Chondrocyte (in vitro differentiated cells): ENCODE measurements around the gene GRB2. TPM values are rescaled to one million over a fixed set of nuclear protein-coding genes. Genes with fewer than 3 reads are reported as not detected.

Experiments
- DNase-seq: peaks from one replicate; pipeline ENCODE4 v3.0.0; 2021; ENCODE audit warnings: mixed read lengths, low spot score
- H3K27ac Mint-ChIP-seq: one replicate; pipeline ENCODE4 v1.8.0; 2021; ENCODE audit warnings: mild to moderate bottlenecking, moderate library complexity, mixed read lengths; ENCODE audit not compliant: unreplicated experiment
- H3K27me3 Mint-ChIP-seq: 2 replicates; pipeline ENCODE4 v1.8.0; 2021; ENCODE audit warnings: low read depth, mixed read lengths
- H3K36me3 Mint-ChIP-seq: 2 replicates; pipeline ENCODE4 v1.8.0; 2021; ENCODE audit warnings: low read depth, mixed read lengths
- H3K4me1 Mint-ChIP-seq: 2 replicates; pipeline ENCODE4 v1.8.0; 2021; ENCODE audit warnings: low read depth, mild to moderate bottlenecking, mixed read lengths
- H3K4me3 Mint-ChIP-seq: one replicate; pipeline ENCODE4 v1.8.0; 2021; ENCODE audit warnings: mild to moderate bottlenecking, moderate library complexity, mixed read lengths; ENCODE audit not compliant: unreplicated experiment
- H3K9me3 Mint-ChIP-seq: 2 replicates; pipeline ENCODE4 v1.8.0; 2021; ENCODE audit warnings: low read depth, mixed read lengths
- total RNA-seq: library from RNA; stranded (reverse); gene quantifications from 3 replicates; pipeline ENCODE4 v1.2.1, GENCODE V29; 2021
- TF ChIP-seq, protein P1 (sequence below): fragments of 200-600 bp; sonication (generic); IDR thresholded peaks from 2 replicates; pipeline ENCODE4 v1.5.0; 2021; ENCODE audit warnings: antibody characterized with exemption, mild to moderate bottlenecking, moderate library complexity

GRB2 gene
- total RNA-seq, 1 donor from 2014 or later = 79.4 TPM

DNA sequence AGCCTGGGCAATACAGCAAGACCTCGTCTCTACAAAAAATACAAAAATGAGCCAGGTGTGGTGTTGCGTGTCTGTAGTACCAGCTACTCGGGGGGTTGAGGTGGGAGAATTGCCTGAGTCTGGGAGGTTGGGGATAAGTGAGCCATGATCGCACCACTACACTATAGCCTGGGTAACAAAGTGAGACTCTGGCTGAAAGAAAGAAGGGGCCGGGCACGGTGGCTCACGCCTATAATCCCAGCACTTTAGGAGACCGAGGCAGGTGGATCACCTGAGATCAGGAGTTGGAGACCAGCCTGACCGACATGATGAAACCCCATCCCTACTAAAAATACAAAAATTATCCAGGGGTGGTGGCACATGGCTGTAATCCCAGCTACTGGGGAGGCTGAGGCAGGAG lies 10.5 kb upstream of the GRB2 start:
- Mint-ChIP-seq H3K27me3 (peaks cover 5% of the 10 kb centered on the region), H3K4me1 (peaks cover 9% of the 10 kb centered on the region), H3K36me3 (no peaks in the 10 kb centered on the region), H3K4me3 (no peak overlapping the region), H3K9me3 (no peaks in the 10 kb centered on the region), H3K27ac (no peak overlapping the region)
- peak; percentile 26 for DNase-seq
- TF ChIP-seq, protein P1, sequence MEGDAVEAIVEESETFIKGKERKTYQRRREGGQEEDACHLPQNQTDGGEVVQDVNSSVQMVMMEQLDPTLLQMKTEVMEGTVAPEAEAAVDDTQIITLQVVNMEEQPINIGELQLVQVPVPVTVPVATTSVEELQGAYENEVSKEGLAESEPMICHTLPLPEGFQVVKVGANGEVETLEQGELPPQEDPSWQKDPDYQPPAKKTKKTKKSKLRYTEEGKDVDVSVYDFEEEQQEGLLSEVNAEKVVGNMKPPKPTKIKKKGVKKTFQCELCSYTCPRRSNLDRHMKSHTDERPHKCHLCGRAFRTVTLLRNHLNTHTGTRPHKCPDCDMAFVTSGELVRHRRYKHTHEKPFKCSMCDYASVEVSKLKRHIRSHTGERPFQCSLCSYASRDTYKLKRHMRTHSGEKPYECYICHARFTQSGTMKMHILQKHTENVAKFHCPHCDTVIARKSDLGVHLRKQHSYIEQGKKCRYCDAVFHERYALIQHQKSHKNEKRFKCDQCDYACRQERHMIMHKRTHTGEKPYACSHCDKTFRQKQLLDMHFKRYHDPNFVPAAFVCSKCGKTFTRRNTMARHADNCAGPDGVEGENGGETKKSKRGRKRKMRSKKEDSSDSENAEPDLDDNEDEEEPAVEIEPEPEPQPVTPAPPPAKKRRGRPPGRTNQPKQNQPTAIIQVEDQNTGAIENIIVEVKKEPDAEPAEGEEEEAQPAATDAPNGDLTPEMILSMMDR = no peak

DNA sequence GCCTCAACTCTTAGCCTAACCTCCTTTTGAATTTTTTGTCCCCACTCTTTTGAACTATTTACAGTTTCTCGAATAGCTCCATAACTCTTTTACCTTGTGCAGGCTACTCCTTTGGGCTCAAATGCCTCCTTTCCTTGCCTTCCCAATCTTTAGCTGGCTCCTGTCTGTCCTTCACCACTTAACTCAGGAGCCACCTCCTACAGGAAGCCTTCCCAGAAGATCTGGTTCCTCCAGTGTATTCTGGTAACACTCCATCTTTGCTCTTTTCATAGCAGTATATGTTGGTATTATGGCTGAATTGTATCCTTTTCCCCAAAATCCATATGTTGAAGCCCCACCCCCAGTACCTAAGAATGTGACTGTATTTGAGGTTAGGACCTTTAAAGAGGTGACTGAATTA lies 9.0 kb upstream of the GRB2 start:
- H3K9me3 Mint-ChIP-seq = no peaks in the 10 kb centered on the region

DNA sequence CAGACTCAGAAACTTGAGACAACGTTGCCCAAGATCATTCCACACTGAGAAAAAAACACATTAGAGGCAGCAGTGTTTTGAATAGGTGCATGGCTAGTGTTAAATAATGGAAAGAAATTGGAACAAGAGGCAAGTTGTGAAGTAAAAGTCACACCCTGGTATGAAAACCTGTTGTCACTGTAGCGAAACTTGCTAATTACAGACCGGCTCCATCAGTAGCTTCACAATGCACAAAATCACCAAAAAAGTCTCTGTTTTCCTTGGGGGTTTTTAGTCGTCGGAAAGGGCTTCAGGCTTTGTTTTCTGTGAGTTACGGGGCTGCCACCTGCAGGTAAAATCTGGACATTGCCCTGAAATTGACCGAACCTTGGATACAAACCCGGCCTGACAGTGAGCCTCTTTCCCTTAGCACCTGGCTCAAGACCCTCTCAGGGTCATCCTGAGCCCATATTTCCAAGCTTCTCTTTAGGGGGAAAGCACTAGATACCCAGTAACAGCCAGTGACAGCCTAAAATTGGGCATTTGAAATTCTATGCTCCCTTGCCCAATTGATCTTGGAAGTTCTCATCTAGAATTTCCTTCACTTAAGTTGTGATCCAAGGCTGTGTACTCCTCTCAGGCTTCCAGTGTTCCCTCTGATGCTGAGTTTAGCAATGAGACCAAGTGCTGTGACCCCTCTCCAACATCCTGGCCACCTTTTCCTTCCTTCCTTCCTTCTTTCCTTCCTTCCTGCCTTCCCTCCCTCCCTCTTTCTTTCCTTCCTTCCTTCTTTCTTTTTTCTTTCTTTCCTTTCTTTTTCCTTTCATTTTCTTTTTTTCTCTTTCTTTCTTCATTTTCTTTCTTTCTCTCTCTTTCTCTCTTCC lies 7.2 kb upstream of the GRB2 start:
- Mint-ChIP-seq H3K27me3 (peaks cover 10% of the 10 kb centered on the region), H3K4me3 (peak overlapping the region; percentile 31), H3K4me1 (peaks cover 9% of the 10 kb centered on the region), H3K9me3 (no peaks in the 10 kb centered on the region), H3K36me3 (no peaks in the 10 kb centered on the region), H3K27ac (no peak overlapping the region)
- no peak for DNase-seq
- TF ChIP-seq, protein P1 = peak; percentile 92

More for the DNA sequence above, 9.0 kb upstream of the GRB2 start:
- Mint-ChIP-seq H3K4me3 (no peak overlapping the region), H3K4me1 (peaks cover 9% of the 10 kb centered on the region), H3K27ac (no peak overlapping the region), H3K36me3 (no peaks in the 10 kb centered on the region), H3K27me3 (peaks cover 8% of the 10 kb centered on the region)
- TF ChIP-seq, protein P1 = no peak
- no peak for DNase-seq

DNA sequence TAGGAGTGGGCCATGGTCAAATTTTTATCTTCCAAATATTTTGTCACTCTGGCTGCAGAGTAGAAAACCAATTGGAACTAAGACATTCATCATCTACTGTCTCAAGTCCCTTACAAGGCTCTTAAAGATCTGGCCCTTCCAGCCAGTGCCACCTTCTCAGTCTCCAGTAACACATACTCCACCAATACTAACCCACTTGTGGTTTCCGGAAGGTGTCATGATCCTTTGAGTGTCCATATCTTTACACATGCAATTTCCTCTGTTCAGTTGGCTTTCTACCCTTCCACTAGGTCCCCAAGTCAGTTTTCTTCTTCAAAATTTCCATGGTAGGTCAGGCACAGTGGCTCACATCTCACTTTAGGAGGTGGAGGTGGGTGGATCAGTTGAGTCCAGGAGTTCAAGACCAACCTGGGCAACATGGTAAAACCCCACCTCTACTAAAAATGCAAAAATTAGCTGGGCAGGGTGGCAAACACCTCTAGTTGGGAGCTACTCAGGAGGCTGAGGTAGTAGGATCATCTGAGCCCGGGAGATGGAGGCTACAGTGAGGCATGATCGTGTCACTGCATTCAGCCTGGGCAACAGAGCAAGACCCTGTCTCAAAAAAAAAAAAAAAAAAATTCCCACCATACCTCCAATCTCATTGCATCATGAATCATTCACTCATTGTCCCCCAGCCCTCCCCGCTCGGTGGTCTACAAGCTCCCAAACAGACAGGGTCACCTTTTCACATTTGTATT lies 6.0 kb upstream of the GRB2 start:
- H3K27me3 Mint-ChIP-seq = peaks cover 10% of the 10 kb centered on the region

DNA sequence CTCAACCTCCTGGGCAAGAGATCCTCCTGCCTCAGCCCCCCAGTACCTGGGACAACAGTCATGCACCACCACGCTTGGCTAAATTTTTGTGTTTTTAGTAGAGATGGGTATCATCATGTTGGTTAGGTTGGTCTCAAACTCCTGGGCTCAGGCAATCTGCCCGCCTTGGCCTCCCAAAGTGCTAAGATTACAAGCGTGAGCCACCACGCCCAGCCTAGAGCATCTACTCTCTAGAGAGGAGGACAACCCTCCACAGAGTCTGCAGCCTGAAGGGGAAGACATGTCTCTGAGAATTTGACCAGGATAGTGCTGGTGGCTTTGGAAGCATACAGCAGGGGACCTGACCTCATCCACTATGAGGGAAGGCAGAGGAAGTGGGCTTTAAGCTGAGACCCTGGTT lies 4.7 kb upstream of the GRB2 start:
- peaks cover 18% of the 10 kb centered on the region for H3K4me1 Mint-ChIP-seq
- no peak overlapping the region for H3K4me3 Mint-ChIP-seq
- no peak overlapping the region for H3K27ac Mint-ChIP-seq
- H3K36me3 Mint-ChIP-seq = no peaks in the 10 kb centered on the region
- TF ChIP-seq, protein P1 = no peak
- H3K9me3 Mint-ChIP-seq = no peaks in the 10 kb centered on the region
- peaks cover 10% of the 10 kb centered on the region for H3K27me3 Mint-ChIP-seq
- no peak for DNase-seq

More for the DNA sequence above, 6.0 kb upstream of the GRB2 start:
- DNase-seq = no peak
- no peak overlapping the region for H3K27ac Mint-ChIP-seq
- no peaks in the 10 kb centered on the region for H3K9me3 Mint-ChIP-seq
- no peak overlapping the region for H3K4me3 Mint-ChIP-seq
- peaks cover 10% of the 10 kb centered on the region for H3K4me1 Mint-ChIP-seq
- TF ChIP-seq, protein P1 = no peak
- H3K36me3 Mint-ChIP-seq = no peaks in the 10 kb centered on the region
